ENCODE data around the gene NRIP1. TPM values are rescaled to one million over a fixed set of nuclear protein-coding genes. Genes with fewer than 3 reads are reported as not detected.

NRIP1 gene
- total and polyA plus RNA-seq, 2 of the 8 experiments (the other 6 are each of a cell fraction or from before 2014, with no cell fraction given): 1.5 to 9.3 TPM

DNA sequence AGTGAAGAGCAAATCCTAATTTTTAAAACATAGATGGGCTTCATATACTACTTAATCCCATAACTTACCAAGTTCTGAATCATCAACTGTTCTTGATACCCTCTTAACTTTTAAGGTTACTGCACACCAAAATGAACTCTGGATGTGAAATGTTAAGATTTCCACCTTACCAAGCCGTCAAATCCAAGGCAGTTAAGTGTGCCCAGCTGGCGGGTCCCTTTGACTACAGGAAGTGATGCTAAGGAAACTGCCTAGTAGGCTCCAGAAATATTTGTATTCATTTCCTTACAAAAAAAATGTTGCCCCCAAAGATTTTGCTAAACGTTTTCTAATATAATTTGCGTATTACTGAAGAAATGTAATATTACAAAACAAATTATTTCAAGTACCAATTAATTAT is 10.7 kb downstream of the NRIP1 start:
- H3K4me2 ChIP-seq (ENCODE audit: insufficient read depth in 1 of 2, low read depth in 2 of 2, low read length in 2 of 2): no peak overlapping the region
- ChIA-PET CTCF (ENCODE audit: partially characterized antibody) (interaction anchor here (1.4 kb wide), 1 partner anchor 304 kb away, joined by 3 read pairs; no protein-coding TSS in a partner anchor), POLR2A (ENCODE audit: partially characterized antibody) (no interaction called here)
- no peak for TF ChIP-seq POLR2AphosphoS5 (IDR thresholded peaks at IDR 0.05; ENCODE audit: low read depth, low read length)
- no peak for TF ChIP-seq NRF1 (IDR thresholded peaks at IDR 0.05; ENCODE audit: low read depth, low read length)
- no peak for TF ChIP-seq CEBPB (IDR thresholded peaks at IDR 0.05; ENCODE audit: low read depth, low read length)
- TF ChIP-seq RBBP5 (IDR thresholded peaks at IDR 0.05; ENCODE audit: borderline replicate concordance, low read depth, low read length): no peak
- TF ChIP-seq, protein P1, sequence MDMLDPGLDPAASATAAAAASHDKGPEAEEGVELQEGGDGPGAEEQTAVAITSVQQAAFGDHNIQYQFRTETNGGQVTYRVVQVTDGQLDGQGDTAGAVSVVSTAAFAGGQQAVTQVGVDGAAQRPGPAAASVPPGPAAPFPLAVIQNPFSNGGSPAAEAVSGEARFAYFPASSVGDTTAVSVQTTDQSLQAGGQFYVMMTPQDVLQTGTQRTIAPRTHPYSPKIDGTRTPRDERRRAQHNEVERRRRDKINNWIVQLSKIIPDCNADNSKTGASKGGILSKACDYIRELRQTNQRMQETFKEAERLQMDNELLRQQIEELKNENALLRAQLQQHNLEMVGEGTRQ (IDR thresholded peaks at IDR 0.05; ENCODE audit: low read length): no peak
- no peak for TF ChIP-seq CHD2 (IDR thresholded peaks at IDR 0.05; ENCODE audit: low read length)
- no peak for TF ChIP-seq TAF7 (optimal IDR thresholded peaks at IDR 0.05; ENCODE audit: borderline replicate concordance, low read depth, low read length)
- no peak overlapping the region for H3K23ac ChIP-seq (ENCODE audit: insufficient read length)
- no peak overlapping the region for H3K4me3 ChIP-seq (ENCODE audit: extremely low read depth in 1 of 4, insufficient read depth in 2 of 4, low read depth in 3 of 4, low read length in 4 of 4)
- no peak overlapping the region for H3K56ac ChIP-seq (replicated peaks; ENCODE audit: insufficient read length, low read depth, low read length)
- H3K14ac ChIP-seq (ENCODE audit: insufficient read length): no peak overlapping the region
- H3K23me2 ChIP-seq (ENCODE audit: low read depth, low read length): no peaks in the 10 kb centered on the region
- peaks cover 0 to 87% of the 10 kb centered on the region in 2 experiments; a peak in 2 of 4 replicates for H3K79me2 ChIP-seq (ENCODE audit: control insufficient read depth in 1 of 2, insufficient read depth in 2 of 2, low read length in 2 of 2)
- FAIRE-seq (no peak), DNase-seq (ENCODE audit: low read depth in 1 of 2, low spot score in 2 of 2) (no peak)
- no peak overlapping the region for H2BK12ac ChIP-seq (ENCODE audit: low read depth, low read length)
- no peaks in the 10 kb centered on the region for H3K36me3 ChIP-seq (ENCODE audit: control insufficient read depth in 2 of 4, insufficient read depth in 4 of 4, low read length in 3 of 4)
- no peak overlapping the region for H4K91ac ChIP-seq (replicated peaks; ENCODE audit: insufficient read length, low read length)
- no peak overlapping the region for H3K4ac ChIP-seq (replicated peaks; ENCODE audit: insufficient read length, low read depth, low read length)
- no peak overlapping the region for H2AK5ac ChIP-seq (ENCODE audit: low read depth, low read length)
- peaks cover 3 to 27% (median 11%) of the 10 kb centered on the region in 4 experiments; a peak in 6 of 7 replicates for H3K4me1 ChIP-seq (replicated peaks in 1 of 4; ENCODE audit: control insufficient read depth in 3 of 4, insufficient read depth in 4 of 4, low read length in 3 of 4)
- H3K9me3 ChIP-seq (ENCODE audit: insufficient read depth in 2 of 2, low read depth in 1 of 2, low read length in 1 of 2): no peaks in the 10 kb centered on the region
- no peak overlapping the region for H4K8ac ChIP-seq (ENCODE audit: extremely low read depth, insufficient read depth, low read length)
- no peak overlapping the region for H3K18ac ChIP-seq (ENCODE audit: extremely low read depth, low read length)
- no peak overlapping the region for H3K27ac ChIP-seq (ENCODE audit: low read depth, low read length)
- no peaks in the 10 kb centered on the region for H3K27me3 ChIP-seq (replicated peaks in 1 of 4; ENCODE audit: control insufficient read depth in 3 of 4, extremely low read depth in 1 of 4, insufficient read depth in 3 of 4, low read length in 3 of 4)
- no peak overlapping the region for H3K9ac ChIP-seq (replicated peaks in 1 of 4; ENCODE audit: extremely low read depth in 1 of 4, low read depth in 3 of 4, low read length in 3 of 4)
- H2BK15ac ChIP-seq (ENCODE audit: low read length): no peak overlapping the region
- 88% methylated on average over 4 of the region's 4 CpGs; no CpG with 5 or more reads in 1 of the 2 experiments for WGBS, 2 experiments (ENCODE audit: extremely low coverage in 1 of 2, insufficient coverage in 1 of 2, insufficient read length in 1 of 2, insufficient replicate concordance in 2 of 2, low coverage in 1 of 2, low lambda C conversion rate in 2 of 2, missing lambda C conversion rate in 1 of 2)
- H2BK20ac ChIP-seq (ENCODE audit: low read length): no peak overlapping the region
- H2BK120ac ChIP-seq (replicated peaks; ENCODE audit: low read depth, low read length): no peak overlapping the region
- H4K20me1 ChIP-seq (replicated peaks in 1 of 2; ENCODE audit: control insufficient read depth in 1 of 2, insufficient read depth in 2 of 2, low read length in 2 of 2): peaks cover 0 to 2% of the 10 kb centered on the region in 2 experiments
- no peaks in the 10 kb centered on the region for H3K79me1 ChIP-seq (ENCODE audit: low read depth, low read length)
- H2BK5ac ChIP-seq (ENCODE audit: low read depth, low read length): no peak overlapping the region
- no peak overlapping the region for H2AFZ ChIP-seq (ENCODE audit: low read length)
- no peak overlapping the region for H4K5ac ChIP-seq (ENCODE audit: insufficient read length, low read depth, low read length)
